Keratinocyte (primary cell): Measurements from ENCODE around the gene MGAT4A.

ENCODE experiments used
- CTCF ChIP-seq, 3 experiments: IDR thresholded peaks in 1 of 3; conservative IDR thresholded peaks in 1 of 3; optimal IDR thresholded peaks in 1 of 3; 2 replicates in 2 of 3; 3 replicates in 1 of 3; pipeline versions ENCODE3 to v1.5.1; 2011; ENCODE audit warnings: low read length in 3 of 3, mild to moderate bottlenecking in 3 of 3, moderate library complexity in 2 of 3, control low read depth in 1 of 3, inconsistent platforms in 1 of 3; ENCODE audit not compliant: insufficient read depth in 2 of 3; ENCODE audit errors: extremely low read depth in 1 of 3
- EZH2 ChIP-seq: IDR thresholded peaks from one replicate; pipeline ENCODE4 v1.6.1; 2012; ENCODE audit warnings: inconsistent platforms, mild to moderate bottlenecking, low read length, moderate library complexity

- no peak for TF ChIP-seq CTCF (optimal IDR thresholded peaks at IDR 0.05 in 1 of 3, IDR thresholded peaks at IDR 0.05 in 1 of 3, conservative IDR thresholded peaks at IDR 0.05 in 1 of 3; ENCODE audit: extremely low read depth in 1 of 3, insufficient read depth in 2 of 3, low read length in 3 of 3)
- TF ChIP-seq EZH2, result no peak
Measured at GRCh38 chr2:98658816-98659490, 72.0 kb downstream of the MGAT4A start.
